ENCODE results near the gene DBX1.

Gene DBX1

GRCh38 chr11:20119315-20119714 lies 41.0 kb downstream of the DBX1 start:
- Mint-ChIP-seq H3K4me1 (ENCODE audit: low read depth) (no peaks in the 10 kb centered on the region), H3K4me3 (no peak overlapping the region), H3K27ac (no peak overlapping the region), H3K27me3 (ENCODE audit: low read depth) (peaks cover 8% of the 10 kb centered on the region), H3K36me3 (ENCODE audit: low read depth) (no peaks in the 10 kb centered on the region), H3K9me3 (no peaks in the 10 kb centered on the region)

GRCh38 chr11:20118209-20118608 lies 42.1 kb downstream of the DBX1 start:
- H3K4me3 Mint-ChIP-seq = no peak overlapping the region
- H3K36me3 Mint-ChIP-seq (ENCODE audit: low read depth) = no peaks in the 10 kb centered on the region
- no peaks in the 10 kb centered on the region for H3K4me1 Mint-ChIP-seq (ENCODE audit: low read depth)
- no peaks in the 10 kb centered on the region for H3K9me3 Mint-ChIP-seq
- no peak overlapping the region for H3K27ac Mint-ChIP-seq
- H3K27me3 Mint-ChIP-seq (ENCODE audit: low read depth) = peaks cover 8% of the 10 kb centered on the region

GRCh38 chr11:20117291-20117690 lies 43.0 kb downstream of the DBX1 start:
- peaks cover 8% of the 10 kb centered on the region for H3K27me3 Mint-ChIP-seq (ENCODE audit: low read depth)
- H3K9me3 Mint-ChIP-seq = no peaks in the 10 kb centered on the region
- H3K36me3 Mint-ChIP-seq (ENCODE audit: low read depth) = no peaks in the 10 kb centered on the region
- H3K27ac Mint-ChIP-seq = no peak overlapping the region
- H3K4me1 Mint-ChIP-seq (ENCODE audit: low read depth) = no peaks in the 10 kb centered on the region
- no peak overlapping the region for H3K4me3 Mint-ChIP-seq

- Mint-ChIP-seq H3K36me3 (ENCODE audit: low read depth) (no peaks in the 10 kb centered on the region), H3K4me3 (no peak overlapping the region), H3K27ac (no peak overlapping the region), H3K9me3 (no peaks in the 10 kb centered on the region), H3K4me1 (ENCODE audit: low read depth) (no peaks in the 10 kb centered on the region), H3K27me3 (ENCODE audit: low read depth) (peaks cover 8% of the 10 kb centered on the region)
Observed at GRCh38 chr11:20116825-20117224, 43.5 kb downstream of the DBX1 start.

- Mint-ChIP-seq H3K4me1 (ENCODE audit: low read depth) (no peaks in the 10 kb centered on the region), H3K27ac (no peak overlapping the region), H3K27me3 (ENCODE audit: low read depth) (peaks cover 8% of the 10 kb centered on the region), H3K36me3 (ENCODE audit: low read depth) (no peaks in the 10 kb centered on the region), H3K9me3 (no peaks in the 10 kb centered on the region), H3K4me3 (no peak overlapping the region)
Observed at GRCh38 chr11:20114588-20114987, 45.7 kb downstream of the DBX1 start.

GRCh38 chr11:20113149-20113438 lies 47.2 kb downstream of the DBX1 start:
- H3K27me3 Mint-ChIP-seq (ENCODE audit: low read depth) = no peaks in the 10 kb centered on the region
- no peak overlapping the region for H3K4me3 Mint-ChIP-seq
- H3K36me3 Mint-ChIP-seq (ENCODE audit: low read depth) = no peaks in the 10 kb centered on the region
- H3K27ac Mint-ChIP-seq = no peak overlapping the region
- H3K4me1 Mint-ChIP-seq (ENCODE audit: low read depth) = no peaks in the 10 kb centered on the region
- no peaks in the 10 kb centered on the region for H3K9me3 Mint-ChIP-seq

GRCh38 chr11:20112291-20113148 lies 47.8 kb downstream of the DBX1 start:
- no peaks in the 10 kb centered on the region for H3K9me3 Mint-ChIP-seq
- no peak overlapping the region for H3K27ac Mint-ChIP-seq
- H3K4me1 Mint-ChIP-seq (ENCODE audit: low read depth) = no peaks in the 10 kb centered on the region
- H3K4me3 Mint-ChIP-seq = no peak overlapping the region
- H3K27me3 Mint-ChIP-seq (ENCODE audit: low read depth) = no peaks in the 10 kb centered on the region
- no peaks in the 10 kb centered on the region for H3K36me3 Mint-ChIP-seq (ENCODE audit: low read depth)

- Mint-ChIP-seq H3K9me3 (no peaks in the 10 kb centered on the region), H3K27ac (no peak overlapping the region), H3K4me1 (ENCODE audit: low read depth) (no peaks in the 10 kb centered on the region), H3K36me3 (ENCODE audit: low read depth) (no peaks in the 10 kb centered on the region), H3K4me3 (no peak overlapping the region), H3K27me3 (ENCODE audit: low read depth) (no peaks in the 10 kb centered on the region)
Observed at GRCh38 chr11:20111871-20112270, 48.4 kb downstream of the DBX1 start.

GRCh38 chr11:20110908-20111669 lies 49.2 kb downstream of the DBX1 start:
- H3K4me3 Mint-ChIP-seq = no peak overlapping the region
- H3K27ac Mint-ChIP-seq = no peak overlapping the region
- no peaks in the 10 kb centered on the region for H3K36me3 Mint-ChIP-seq (ENCODE audit: low read depth)
- no peaks in the 10 kb centered on the region for H3K4me1 Mint-ChIP-seq (ENCODE audit: low read depth)
- no peaks in the 10 kb centered on the region for H3K9me3 Mint-ChIP-seq
- no peaks in the 10 kb centered on the region for H3K27me3 Mint-ChIP-seq (ENCODE audit: low read depth)

GRCh38 chr11:20109731-20110445 lies 50.4 kb downstream of the DBX1 start:
- Mint-ChIP-seq H3K9me3 (no peaks in the 10 kb centered on the region), H3K27ac (no peak overlapping the region), H3K4me1 (ENCODE audit: low read depth) (no peaks in the 10 kb centered on the region), H3K27me3 (ENCODE audit: low read depth) (no peaks in the 10 kb centered on the region), H3K36me3 (ENCODE audit: low read depth) (no peaks in the 10 kb centered on the region), H3K4me3 (no peak overlapping the region)
